Measurements from ENCODE around the gene SGTA. TPM values are rescaled to one million over a fixed set of nuclear protein-coding genes. Genes with fewer than 3 reads are reported as not detected.

SGTA gene
- total and polyA plus RNA-seq, 2 donors from 2014 or later: 50.4 to 66.2 TPM

- Histone ChIP-seq H3K9me3 (ENCODE audit: control insufficient read depth in 2 of 3, insufficient read depth in 1 of 3, low read length in 3 of 3) (no peaks in the 10 kb centered on the region), H3K27me3 (ENCODE audit: control insufficient read depth, insufficient read depth, low read length) (no peaks in the 10 kb centered on the region), H3K4me1 (ENCODE audit: control insufficient read depth in 2 of 3, insufficient read depth in 2 of 3, low read depth in 1 of 3, low read length in 3 of 3) (no peaks in the 10 kb centered on the region), H3K4me3 (ENCODE audit: low read length in 3 of 3) (no peak overlapping the region), H3K27ac (ENCODE audit: low read depth in 2 of 2, low read length in 2 of 2) (no peak overlapping the region), H3K36me3 (ENCODE audit: control insufficient read depth in 2 of 3, insufficient read depth in 3 of 3, low read length in 3 of 3) (peaks cover 0 to 5% (median 0%) of the 10 kb centered on the region in 3 donors), H3K9ac (ENCODE audit: low read length in 3 of 3) (no peak overlapping the region)
- intact Hi-C loops (cut with DNase I): no loop called here
- FAIRE-seq: no peak
- TF ChIP-seq CTCF (IDR thresholded peaks at IDR 0.05; ENCODE audit: borderline replicate concordance, extremely low read depth, insufficient read depth): no peak
- peak in 1 of 5 donors; percentile 65 for DNase-seq
Observed at GRCh38 chr19:2813235-2814160, 30.4 kb upstream of the SGTA start.

GRCh38 chr19:2812414-2813234 is 29.6 kb upstream of the SGTA start:
- Histone ChIP-seq H3K27me3 (ENCODE audit: control insufficient read depth, insufficient read depth, low read length) (no peaks in the 10 kb centered on the region), H3K4me1 (ENCODE audit: control insufficient read depth in 2 of 3, insufficient read depth in 2 of 3, low read depth in 1 of 3, low read length in 3 of 3) (no peaks in the 10 kb centered on the region), H3K9ac (ENCODE audit: low read length in 3 of 3) (no peak overlapping the region), H3K27ac (ENCODE audit: low read depth in 2 of 2, low read length in 2 of 2) (no peak overlapping the region), H3K9me3 (ENCODE audit: control insufficient read depth in 2 of 3, insufficient read depth in 1 of 3, low read length in 3 of 3) (no peaks in the 10 kb centered on the region), H3K36me3 (ENCODE audit: control insufficient read depth in 2 of 3, insufficient read depth in 3 of 3, low read length in 3 of 3) (peaks cover 0 to 5% (median 0%) of the 10 kb centered on the region in 3 donors), H3K4me3 (ENCODE audit: low read length in 3 of 3) (no peak overlapping the region)
- DNase-seq (peak in 1 of 5 donors; percentile 57), FAIRE-seq (no peak)
- intact Hi-C loops (cut with DNase I): no loop called here
- TF ChIP-seq CTCF (IDR thresholded peaks at IDR 0.05; ENCODE audit: borderline replicate concordance, extremely low read depth, insufficient read depth): no peak

- DNase-seq: no peak
- no peak overlapping the region for H3K4me3 ChIP-seq (ENCODE audit: low read length in 3 of 3)
- H3K9ac ChIP-seq (ENCODE audit: low read length in 3 of 3): no peak overlapping the region
- FAIRE-seq: no peak
- H3K27me3 ChIP-seq (ENCODE audit: control insufficient read depth, insufficient read depth, low read length): no peaks in the 10 kb centered on the region
- intact Hi-C loops (cut with DNase I): no loop called here
- no peaks in the 10 kb centered on the region for H3K9me3 ChIP-seq (ENCODE audit: control insufficient read depth in 2 of 3, insufficient read depth in 1 of 3, low read length in 3 of 3)
- no peak for TF ChIP-seq CTCF (IDR thresholded peaks at IDR 0.05; ENCODE audit: borderline replicate concordance, extremely low read depth, insufficient read depth)
- H3K4me1 ChIP-seq (ENCODE audit: control insufficient read depth in 2 of 3, insufficient read depth in 2 of 3, low read depth in 1 of 3, low read length in 3 of 3): no peaks in the 10 kb centered on the region
- H3K27ac ChIP-seq (ENCODE audit: low read depth in 2 of 2, low read length in 2 of 2): no peak overlapping the region
- H3K36me3 ChIP-seq (ENCODE audit: control insufficient read depth in 2 of 3, insufficient read depth in 3 of 3, low read length in 3 of 3): peaks cover 0 to 5% (median 0%) of the 10 kb centered on the region in 3 donors
Observed at GRCh38 chr19:2811735-2812413, 28.8 kb upstream of the SGTA start.

Data from kidney (tissue), 14 donors.